HCT116 (cell line): ENCODE data around the gene ABCB1. TPM values are rescaled to one million over a fixed set of nuclear protein-coding genes. Genes with fewer than 3 reads are reported as not detected.

Experiments
- ATAC-seq: fragments of 200-7000 bp; cut with Tn5 transposase; 2 replicates; pipeline ENCODE4 v1.9.1; 2020; ENCODE audit warnings: mild to moderate bottlenecking, moderate library complexity
- BruUV-seq: library from RNA; stranded (reverse); fragments of 400-500 nt; replicated peaks from 2 replicates; lab custom pipeline; 2021; lab: Mats Ljungman, UMichigan
- CTCF ChIA-PET: fragments of 300-600 bp; sonication (Branson Sonifier 250); formaldehyde crosslinking; loops from one replicate; lab custom pipeline; 2021; ENCODE audit warnings: antibody characterized with exemption; lab: Charles Lee
- POLR2A ChIA-PET: fragments of 300-600, 350-600 bp; sonication (Branson Sonifier 250); formaldehyde crosslinking; loops from one replicate; lab custom pipeline; 2021; ENCODE audit warnings: antibody characterized with exemption; lab: Charles Lee
- RAD21 ChIA-PET, 2 experiments: fragments of 300-600 bp; sonication (Branson Sonifier 250); formaldehyde crosslinking; loops; one replicate each; lab custom pipeline; 2023; ENCODE audit warnings: low total read pairs in 2 of 2; ENCODE audit not compliant: uncharacterized antibody in 2 of 2, unreplicated experiment in 2 of 2, low non-redundant PET in 1 of 2; lab: Charles Lee
- DNase-seq: peaks from one replicate; pipeline ENCODE4 v3.0.0-alpha.2; 2010; ENCODE audit warnings: low read depth, low spot score
- H2AFZ ChIP-seq: fragments of 200-600 bp; shearing (Covaris generic), sonication (generic); 2 replicates; pipeline ENCODE4 v1.6.1; 2017; ENCODE audit warnings: low read depth, mixed run types, mixed read lengths, antibody characterized with exemption, low read length; ENCODE audit not compliant: poor library complexity, severe bottlenecking
- H3K27ac ChIP-seq: 2 replicates; pipeline ENCODE4 v1.5.1; 2012; ENCODE audit warnings: low read depth, low read length
- H3K27me3 ChIP-seq: fragments of 200-600 bp; sonication (generic); 2 replicates; pipeline ENCODE4 v1.6.1; 2016; ENCODE audit warnings: mixed run types, low read length, mixed read lengths; ENCODE audit not compliant: insufficient read depth
- H3K36me3 ChIP-seq, 2 experiments: fragments of 200-500 bp in 1 of 2; fragments of 200-600 bp in 1 of 2; sonication (Bioruptor generic) in 1 of 2; sonication (generic) in 1 of 2; 2 replicates each; pipeline versions ENCODE4 v1.5.1 to v1.6.1; 2014 to 2016; ENCODE audit warnings: low read length in 2 of 2, inconsistent platforms in 1 of 2, mixed read lengths in 1 of 2, mixed run types in 1 of 2; ENCODE audit not compliant: insufficient read depth in 2 of 2, control insufficient read depth in 1 of 2
- H3K4me1 ChIP-seq, 2 experiments: fragments of 200-600 bp in 1 of 2; sonication (generic) in 1 of 2; 2 replicates each; pipeline versions ENCODE4 v1.5.1 to v1.6.1; 2012 to 2017; ENCODE audit warnings: low read length in 2 of 2, inconsistent platforms in 1 of 2, mild to moderate bottlenecking in 1 of 2, mixed read lengths in 1 of 2, mixed run types in 1 of 2, moderate library complexity in 1 of 2; ENCODE audit not compliant: insufficient read depth in 2 of 2, control insufficient read depth in 1 of 2
- H3K4me2 ChIP-seq: fragments of 200-600 bp; sonication (generic); 2 replicates; pipeline ENCODE4 v1.6.1; 2017; ENCODE audit warnings: mixed run types, low read length, mixed read lengths
- H3K4me3 ChIP-seq, 2 experiments: fragments of 200-600 bp in 1 of 2; sonication (generic) in 1 of 2; replicated peaks in 1 of 2; 2 replicates each; pipeline ENCODE4 v1.5.1; 2011 to 2016; ENCODE audit warnings: low read length in 2 of 2, control low read depth in 1 of 2, low read depth in 1 of 2, mild to moderate bottlenecking in 1 of 2, mixed read lengths in 1 of 2, mixed run types in 1 of 2
- H3K79me2 ChIP-seq: fragments of 200-600 bp; sonication (generic); 2 replicates; pipeline ENCODE4 v1.6.1; 2017; ENCODE audit warnings: mild to moderate bottlenecking, mixed run types, low read length, moderate library complexity, mixed read lengths; ENCODE audit not compliant: insufficient read depth
- H3K9ac ChIP-seq: fragments of 200-600 bp; sonication (generic); 2 replicates; pipeline ENCODE4 v1.6.1; 2016; ENCODE audit warnings: low read length, mixed read lengths
- H3K9me2 ChIP-seq: fragments of 200-600 bp; sonication (generic), shearing (Covaris generic); 2 replicates; pipeline ENCODE4 v1.6.1; 2017; ENCODE audit warnings: mixed run types, mild to moderate bottlenecking, moderate library complexity; ENCODE audit not compliant: insufficient read depth
- H3K9me3 ChIP-seq, 2 experiments: fragments of 200-500 bp in 1 of 2; fragments of 200-600 bp in 1 of 2; sonication (Bioruptor generic) in 1 of 2; sonication (generic) in 1 of 2; 2 replicates each; pipeline ENCODE4 v1.6.1; 2014 to 2017; ENCODE audit warnings: low read length in 2 of 2, mixed read lengths in 2 of 2, inconsistent platforms in 1 of 2, low read depth in 1 of 2, mild to moderate bottlenecking in 1 of 2, mixed run types in 1 of 2, moderate library complexity in 1 of 2; ENCODE audit not compliant: control insufficient read depth in 1 of 2, insufficient read depth in 1 of 2
- H4K20me1 ChIP-seq: fragments of 200-600 bp; sonication (generic), shearing (Covaris generic); 2 replicates; pipeline ENCODE4 v1.6.1; 2017; ENCODE audit warnings: mixed run types, mild to moderate bottlenecking, moderate library complexity; ENCODE audit not compliant: insufficient read depth
- ATF3 ChIP-seq: IDR thresholded peaks from 2 replicates; pipeline ENCODE4 v1.6.1; 2012
- CTCF ChIP-seq, 3 experiments: fragments of 200-600 bp in 1 of 3; sonication (generic) in 1 of 3; IDR thresholded peaks in 2 of 3; conservative IDR thresholded peaks in 1 of 3; 2 replicates each; pipeline ENCODE4 v1.5.1; 2012 to 2017; ENCODE audit warnings: low read depth in 2 of 3, low read length in 2 of 3, antibody characterized with exemption in 1 of 3, borderline replicate concordance in 1 of 3, control low read depth in 1 of 3, mild to moderate bottlenecking in 1 of 3, mixed read lengths in 1 of 3, mixed run types in 1 of 3, moderate library complexity in 1 of 3; ENCODE audit not compliant: insufficient read depth in 1 of 3
- EGR1 ChIP-seq: IDR thresholded peaks from 2 replicates; pipeline ENCODE4 v1.6.1; 2012; ENCODE audit warnings: low read depth
- ELF1 ChIP-seq: IDR thresholded peaks from 2 replicates; pipeline ENCODE4 v1.6.1; 2012; ENCODE audit warnings: low read depth, borderline replicate concordance
- EZH2 ChIP-seq: fragments of 200-600 bp; sonication (generic); IDR thresholded peaks from 2 replicates; pipeline ENCODE4 v1.6.1; 2017; ENCODE audit warnings: antibody characterized with exemption, mixed run types
- EZH2phosphoT487 ChIP-seq: fragments of 200-600 bp; IDR thresholded peaks from 2 replicates; pipeline ENCODE4 v1.6.1; 2018; ENCODE audit warnings: antibody characterized with exemption, borderline replicate concordance
- FOSL1 ChIP-seq: IDR thresholded peaks from 2 replicates; pipeline ENCODE4 v1.6.1; 2012; ENCODE audit warnings: low read depth
- MAX ChIP-seq: IDR thresholded peaks from 2 replicates; pipeline ENCODE4 v1.6.1; 2012
- RAD21 ChIP-seq: IDR thresholded peaks from 2 replicates; pipeline ENCODE4 v1.6.1; 2012; ENCODE audit warnings: low read depth, mild to moderate bottlenecking
- REST ChIP-seq: IDR thresholded peaks from 2 replicates; pipeline ENCODE4 v1.6.1; 2012; ENCODE audit warnings: low read depth
- SIN3A ChIP-seq: IDR thresholded peaks from 2 replicates; pipeline ENCODE4 v1.6.1; 2012; ENCODE audit warnings: low read depth
- SP1 ChIP-seq: IDR thresholded peaks from 2 replicates; pipeline ENCODE4 v1.6.1; 2012; ENCODE audit warnings: low read depth
- SRF ChIP-seq: IDR thresholded peaks from 2 replicates; pipeline ENCODE4 v1.6.1; 2012; ENCODE audit warnings: low read depth
- TCF7L2 ChIP-seq: IDR thresholded peaks from 2 replicates; pipeline ENCODE4 v1.7.0; 2011; ENCODE audit warnings: borderline replicate concordance, inconsistent platforms; ENCODE audit not compliant: insufficient read depth, insufficient read length; ENCODE audit errors: extremely low read depth
- YY1 ChIP-seq: IDR thresholded peaks from 2 replicates; pipeline ENCODE4 v1.6.1; 2011; ENCODE audit warnings: low read length, low read depth, moderate library complexity, mild to moderate bottlenecking; ENCODE audit not compliant: insufficient replicate concordance; ENCODE audit errors: extremely low read depth
- ZBTB33 ChIP-seq: IDR thresholded peaks from 2 replicates; pipeline ENCODE4 v1.6.1; 2011; ENCODE audit warnings: mild to moderate bottlenecking, low read length, moderate library complexity; ENCODE audit not compliant: insufficient replicate concordance; ENCODE audit errors: extremely low read depth
- ZFX ChIP-seq: fragments of 450-650 bp; IDR thresholded peaks from 2 replicates; pipeline ENCODE4 v1.6.1; 2017
- ZNF274 ChIP-seq: fragments of 200-500 bp; sonication (Bioruptor generic); IDR thresholded peaks from 2 replicates; pipeline ENCODE4 v1.6.1; 2014; ENCODE audit warnings: mild to moderate bottlenecking, low read depth, low read length, inconsistent platforms
- intact Hi-C: fragments of 100-400 bp; cut with micrococcal nuclease; formaldehyde crosslinking; loops from 2 replicates; pipeline ENCODE4 v1.10.0; 2022
- total RNA-seq: library from RNA; stranded (reverse); gene quantifications from one replicate; pipeline ENCODE4 v1.2.1, GENCODE V29; 2021; ENCODE audit not compliant: unreplicated experiment

The ABCB1 gene
- total RNA-seq, 1 experiment from 2014 or later = 1.8 TPM

- no peak for TF ChIP-seq TCF7L2
- TF ChIP-seq SP1 = no peak
- TF ChIP-seq RAD21 = no peak
These were observed 117.6 kb downstream of the ABCB1 start (continued) for GRCh38 chr7:87483131-87483530.

GRCh38 chr7:87482115-87482514 is 118.6 kb downstream of the ABCB1 start:
- intact Hi-C loops = no loop called here
- no peak overlapping the region for H3K9ac ChIP-seq
- H3K9me2 ChIP-seq = no peaks in the 10 kb centered on the region
- no peaks in the 10 kb centered on the region for H4K20me1 ChIP-seq
- no peak for TF ChIP-seq ZBTB33
- no peak for TF ChIP-seq ATF3
- no peak for TF ChIP-seq ELF1
- no peak for TF ChIP-seq ZNF274
- no peak for TF ChIP-seq EGR1
- TF ChIP-seq FOSL1 = no peak
- TF ChIP-seq SIN3A = no peak
- no peak for TF ChIP-seq MAX
- TF ChIP-seq ZFX = no peak
- TF ChIP-seq TCF7L2 = no peak
- no peak for TF ChIP-seq SRF
- TF ChIP-seq CTCF (IDR thresholded peaks at IDR 0.05 in 2 of 3, conservative IDR thresholded peaks at IDR 0.05 in 1 of 3; ENCODE audit: borderline replicate concordance in 1 of 3, insufficient read depth in 1 of 3, low read depth in 2 of 3, low read length in 2 of 3) = no peak
- no peak for TF ChIP-seq EZH2
- no peak for TF ChIP-seq EZH2phosphoT487
- no peak for TF ChIP-seq RAD21
- TF ChIP-seq REST = no peak
- no peak for TF ChIP-seq SP1
- no peak for TF ChIP-seq YY1
- H3K4me3 ChIP-seq = no peak overlapping the region
- DNase-seq (no peak), ATAC-seq (no peak)
- ChIA-PET POLR2A (no interaction called here), CTCF (no interaction called here), RAD21 (no interaction called here)
- H3K79me2 ChIP-seq = no peaks in the 10 kb centered on the region
- no TSS peak for BruUV-seq
- no peak overlapping the region for H3K4me2 ChIP-seq
- no peaks in the 10 kb centered on the region for H3K27me3 ChIP-seq
- H2AFZ ChIP-seq = no peak overlapping the region
- H3K27ac ChIP-seq = no peak overlapping the region
- no peaks in the 10 kb centered on the region for H3K4me1 ChIP-seq
- H3K9me3 ChIP-seq = no peaks in the 10 kb centered on the region
- H3K36me3 ChIP-seq = no peaks in the 10 kb centered on the region
